ENCODE results near the gene LRRC61. TPM values are rescaled to one million over a fixed set of nuclear protein-coding genes. Genes with fewer than 3 reads are reported as not detected.

The LRRC61 gene
- total RNA-seq, 1 donor from 2014 or later = 10.2 TPM

GRCh38 chr7:150326657-150327268 lies 3.6 kb downstream of the LRRC61 start:
- Histone ChIP-seq H3K27me3 (no peaks in the 10 kb centered on the region), H3K4me3 (no peak overlapping the region), H3K9me3 (no peaks in the 10 kb centered on the region), H3K4me1 (peaks cover 27% of the 10 kb centered on the region), H3K27ac (no peak overlapping the region), H3K36me3 (peaks cover 26% of the 10 kb centered on the region)
- DNase-seq = no peak
- intact Hi-C loops (cut with DNase I) = no loop called here
- no peak for ATAC-seq
- TF ChIP-seq, protein P1, sequence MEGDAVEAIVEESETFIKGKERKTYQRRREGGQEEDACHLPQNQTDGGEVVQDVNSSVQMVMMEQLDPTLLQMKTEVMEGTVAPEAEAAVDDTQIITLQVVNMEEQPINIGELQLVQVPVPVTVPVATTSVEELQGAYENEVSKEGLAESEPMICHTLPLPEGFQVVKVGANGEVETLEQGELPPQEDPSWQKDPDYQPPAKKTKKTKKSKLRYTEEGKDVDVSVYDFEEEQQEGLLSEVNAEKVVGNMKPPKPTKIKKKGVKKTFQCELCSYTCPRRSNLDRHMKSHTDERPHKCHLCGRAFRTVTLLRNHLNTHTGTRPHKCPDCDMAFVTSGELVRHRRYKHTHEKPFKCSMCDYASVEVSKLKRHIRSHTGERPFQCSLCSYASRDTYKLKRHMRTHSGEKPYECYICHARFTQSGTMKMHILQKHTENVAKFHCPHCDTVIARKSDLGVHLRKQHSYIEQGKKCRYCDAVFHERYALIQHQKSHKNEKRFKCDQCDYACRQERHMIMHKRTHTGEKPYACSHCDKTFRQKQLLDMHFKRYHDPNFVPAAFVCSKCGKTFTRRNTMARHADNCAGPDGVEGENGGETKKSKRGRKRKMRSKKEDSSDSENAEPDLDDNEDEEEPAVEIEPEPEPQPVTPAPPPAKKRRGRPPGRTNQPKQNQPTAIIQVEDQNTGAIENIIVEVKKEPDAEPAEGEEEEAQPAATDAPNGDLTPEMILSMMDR (IDR thresholded peaks at IDR 0.05) = no peak

- intact Hi-C loops (cut with DNase I) = no loop called here
Measured at GRCh38 chr7:150327308-150327707, 4.2 kb downstream of the LRRC61 start.

GRCh38 chr7:150329331-150330120 lies 6.4 kb downstream of the LRRC61 start:
- Histone ChIP-seq H3K4me3 (no peak overlapping the region), H3K9me3 (no peaks in the 10 kb centered on the region), H3K4me1 (peaks cover 17% of the 10 kb centered on the region), H3K27me3 (no peaks in the 10 kb centered on the region), H3K36me3 (peaks cover 26% of the 10 kb centered on the region), H3K27ac (peak overlapping the region; percentile 66)
- no peak for DNase-seq
- intact Hi-C loops (cut with DNase I) = no loop called here
- no peak for ATAC-seq
- TF ChIP-seq, protein P1 (IDR thresholded peaks at IDR 0.05) = no peak

More at GRCh38 chr7:150327308-150327707, 4.2 kb downstream of the LRRC61 start:
- DNase-seq (no peak), ATAC-seq (no peak)
- Histone ChIP-seq H3K4me3 (no peak overlapping the region), H3K27me3 (no peaks in the 10 kb centered on the region), H3K9me3 (no peaks in the 10 kb centered on the region), H3K4me1 (peaks cover 27% of the 10 kb centered on the region), H3K27ac (no peak overlapping the region), H3K36me3 (peaks cover 26% of the 10 kb centered on the region)
- TF ChIP-seq, protein P1 (IDR thresholded peaks at IDR 0.05) = no peak

- H3K9me3 ChIP-seq = no peaks in the 10 kb centered on the region
- peak overlapping the region; percentile 66 for H3K27ac ChIP-seq
- peaks cover 26% of the 10 kb centered on the region for H3K36me3 ChIP-seq
- intact Hi-C loops (cut with DNase I) = no loop called here
- TF ChIP-seq, protein P1 (IDR thresholded peaks at IDR 0.05) = no peak
- DNase-seq (no peak), ATAC-seq (no peak)
- no peak overlapping the region for H3K4me3 ChIP-seq
- H3K27me3 ChIP-seq = no peaks in the 10 kb centered on the region
- H3K4me1 ChIP-seq = peaks cover 10% of the 10 kb centered on the region
Measured at GRCh38 chr7:150330211-150330885, 7.2 kb downstream of the LRRC61 start.

DNA sequence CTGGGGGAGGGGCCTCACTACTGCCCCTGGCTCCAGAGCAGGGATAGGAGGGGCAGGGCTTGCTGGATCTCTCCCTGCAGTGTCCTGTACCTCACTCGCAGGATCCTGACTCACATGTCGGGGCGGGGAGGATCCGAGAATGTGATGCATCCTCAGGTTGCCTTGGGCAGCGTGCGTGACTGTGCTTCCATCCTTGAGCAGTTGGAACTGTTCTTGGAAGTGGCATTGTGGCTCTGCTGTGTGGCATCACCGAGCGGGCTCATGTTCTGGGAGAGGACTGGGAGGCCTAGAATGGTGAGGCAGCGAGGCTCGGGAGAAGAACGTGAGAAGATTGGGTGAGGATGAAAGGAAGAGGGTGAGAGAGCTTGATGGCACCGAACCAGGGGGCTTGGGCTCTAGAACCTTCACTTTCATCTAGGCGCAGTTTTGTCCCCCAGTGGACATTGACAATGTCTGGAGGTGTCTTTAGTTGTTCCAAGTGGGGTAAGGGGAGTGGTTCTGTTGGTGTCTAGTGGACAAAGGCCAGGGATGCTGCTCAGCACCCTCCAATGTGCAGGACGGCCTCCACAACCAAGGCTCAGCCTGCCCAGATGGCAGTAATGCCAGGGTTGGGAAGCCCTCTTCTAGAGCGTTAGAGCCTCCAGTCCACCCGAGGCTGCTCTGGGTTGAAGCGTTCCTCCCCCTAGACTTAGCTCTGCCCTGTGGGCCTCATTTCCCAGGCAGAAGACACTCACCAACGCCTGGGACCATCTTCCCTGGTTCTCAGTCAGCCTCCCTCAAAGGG lies 9.9 kb downstream of the LRRC61 start:
- no peak overlapping the region for H3K4me3 ChIP-seq
- H3K4me1 ChIP-seq = peaks cover 10% of the 10 kb centered on the region
- ATAC-seq (no peak), DNase-seq (no peak)
- H3K27ac ChIP-seq = no peak overlapping the region
- intact Hi-C loops (cut with DNase I) = no loop called here
- peaks cover 17% of the 10 kb centered on the region for H3K36me3 ChIP-seq
- H3K9me3 ChIP-seq = no peaks in the 10 kb centered on the region
- H3K27me3 ChIP-seq = no peaks in the 10 kb centered on the region
- TF ChIP-seq, protein P1 (IDR thresholded peaks at IDR 0.05) = no peak
